HFF-Myc (cell line): ENCODE results near the gene DEK.

Experiments
- DNase-seq: peaks from one replicate; pipeline ENCODE4 v3.0.0-alpha.2; 2011; ENCODE audit warnings: low read depth; ENCODE audit errors: extremely low read depth
- H3K4me3 ChIP-seq: replicated peaks from 2 replicates; pipeline ENCODE4 v1.5.1; 2011; ENCODE audit warnings: low read depth, mild to moderate bottlenecking, control low read depth, low read length
- TF ChIP-seq, protein P1 (sequence below): IDR thresholded peaks from 2 replicates; pipeline ENCODE4 v1.5.1; 2012; ENCODE audit warnings: mild to moderate bottlenecking, low read depth, low read length, control low read depth; ENCODE audit errors: missing control alignments

Gene DEK

DNA sequence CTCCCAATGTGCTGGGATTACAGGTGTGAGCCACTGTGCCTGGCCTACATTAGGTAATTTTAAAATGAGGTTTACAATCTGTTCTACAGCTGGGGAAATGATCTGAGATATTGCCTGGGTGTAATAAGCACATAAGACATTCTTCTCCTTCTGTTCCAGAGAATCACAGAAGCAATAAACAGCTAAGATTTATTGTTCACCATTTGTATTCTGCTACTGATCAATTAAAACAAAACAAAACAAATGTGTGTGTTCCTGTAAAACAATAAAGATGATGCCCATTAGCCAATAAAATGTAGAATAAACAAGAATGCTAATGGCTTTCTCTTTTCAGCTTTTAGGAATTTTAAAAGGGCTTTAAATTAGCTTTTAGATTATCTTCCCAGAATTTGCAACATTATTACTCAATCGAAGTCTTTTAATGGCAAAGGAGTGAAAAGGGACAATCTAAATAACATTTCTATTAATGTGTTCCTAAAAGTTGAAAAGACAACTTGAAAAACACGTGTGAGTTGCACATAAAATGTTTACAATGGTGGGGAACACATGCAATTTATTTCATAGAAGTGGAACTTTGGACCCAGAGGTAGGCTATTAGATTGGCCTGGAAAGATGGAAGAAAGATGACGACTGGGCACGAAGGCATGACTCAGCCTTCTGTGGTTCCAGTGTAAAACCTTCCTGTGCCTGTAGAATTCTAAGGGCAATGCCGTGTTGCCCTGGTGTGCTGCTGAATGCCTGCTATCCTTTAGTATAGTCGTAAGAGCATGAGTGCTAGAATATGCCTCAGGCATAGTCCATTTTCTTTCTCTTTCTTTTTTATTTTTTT lies 29.0 kb upstream of the DEK start:
- H3K4me3 ChIP-seq: no peak overlapping the region
- peak; percentile 83 for DNase-seq
- TF ChIP-seq, protein P1, sequence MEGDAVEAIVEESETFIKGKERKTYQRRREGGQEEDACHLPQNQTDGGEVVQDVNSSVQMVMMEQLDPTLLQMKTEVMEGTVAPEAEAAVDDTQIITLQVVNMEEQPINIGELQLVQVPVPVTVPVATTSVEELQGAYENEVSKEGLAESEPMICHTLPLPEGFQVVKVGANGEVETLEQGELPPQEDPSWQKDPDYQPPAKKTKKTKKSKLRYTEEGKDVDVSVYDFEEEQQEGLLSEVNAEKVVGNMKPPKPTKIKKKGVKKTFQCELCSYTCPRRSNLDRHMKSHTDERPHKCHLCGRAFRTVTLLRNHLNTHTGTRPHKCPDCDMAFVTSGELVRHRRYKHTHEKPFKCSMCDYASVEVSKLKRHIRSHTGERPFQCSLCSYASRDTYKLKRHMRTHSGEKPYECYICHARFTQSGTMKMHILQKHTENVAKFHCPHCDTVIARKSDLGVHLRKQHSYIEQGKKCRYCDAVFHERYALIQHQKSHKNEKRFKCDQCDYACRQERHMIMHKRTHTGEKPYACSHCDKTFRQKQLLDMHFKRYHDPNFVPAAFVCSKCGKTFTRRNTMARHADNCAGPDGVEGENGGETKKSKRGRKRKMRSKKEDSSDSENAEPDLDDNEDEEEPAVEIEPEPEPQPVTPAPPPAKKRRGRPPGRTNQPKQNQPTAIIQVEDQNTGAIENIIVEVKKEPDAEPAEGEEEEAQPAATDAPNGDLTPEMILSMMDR: no peak

DNA sequence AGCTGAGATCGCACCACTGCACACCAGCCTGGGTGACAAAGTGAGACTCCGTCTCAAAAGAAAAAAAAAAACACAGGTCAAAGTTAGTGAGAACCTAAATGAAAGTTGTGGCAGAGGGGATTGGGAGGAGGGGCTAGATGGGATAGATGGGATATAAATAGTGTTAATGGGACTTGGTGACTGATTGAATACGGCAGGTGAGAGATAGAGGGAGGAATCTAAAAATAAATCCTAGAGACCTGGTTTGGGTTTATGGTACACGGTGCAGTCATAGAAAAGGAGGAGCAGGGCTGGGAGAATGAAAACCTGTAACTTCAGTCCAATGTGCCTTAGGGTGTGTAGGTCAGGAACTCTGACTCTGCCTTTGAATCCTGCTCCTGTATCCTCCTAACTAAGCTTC lies 25.0 kb upstream of the DEK start:
- H3K4me3 ChIP-seq: no peak overlapping the region
- DNase-seq: no peak
- TF ChIP-seq, protein P1: no peak

GRCh38 chr6:18284261-18284660 lies 19.9 kb upstream of the DEK start:
- TF ChIP-seq, protein P1: no peak
- H3K4me3 ChIP-seq: no peak overlapping the region
- no peak for DNase-seq

- DNase-seq: no peak
- TF ChIP-seq, protein P1: no peak
- H3K4me3 ChIP-seq: no peak overlapping the region
Measured at GRCh38 chr6:18281564-18281963, 17.2 kb upstream of the DEK start.

- TF ChIP-seq, protein P1: no peak
- DNase-seq: no peak
- H3K4me3 ChIP-seq: no peak overlapping the region
Measured at GRCh38 chr6:18280084-18280483, 15.8 kb upstream of the DEK start.

DNA sequence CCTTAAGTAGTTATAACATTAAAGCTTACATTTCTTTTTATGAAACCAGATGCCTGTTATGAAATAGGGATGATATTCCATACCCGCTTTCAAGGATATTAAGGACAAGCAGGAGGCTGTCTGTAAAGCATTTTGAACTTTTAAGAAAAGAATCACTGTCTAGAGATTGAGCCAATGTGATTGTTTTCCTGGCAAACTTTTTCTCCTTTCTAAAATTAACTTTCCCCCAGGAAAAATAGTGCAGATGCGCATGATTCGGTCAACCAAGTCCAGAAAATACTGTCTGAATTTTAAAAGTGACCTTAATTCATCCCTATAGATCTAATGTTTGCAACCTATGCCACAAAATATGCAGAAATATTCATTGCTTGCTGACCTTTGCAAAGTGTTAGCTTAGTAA lies 15.1 kb upstream of the DEK start:
- TF ChIP-seq, protein P1: no peak
- no peak for DNase-seq
- H3K4me3 ChIP-seq: no peak overlapping the region
